ENCODE results near the gene CLEC18C. TPM values are rescaled to one million over a fixed set of nuclear protein-coding genes. Genes with fewer than 3 reads are reported as not detected.

CLEC18C gene
- total RNA-seq, 2 donors from 2014 or later, result 0.35 to 0.84 TPM

Other genes starting within 250 kb of the CLEC18C start
- gene CLEC18A, start 222.5 kb upstream of the CLEC18C start, total RNA-seq, result 1 to 10 TPM; 1.6 to 2.2 TPM
- gene PDPR, start 59.5 kb upstream of the CLEC18C start, total RNA-seq, result 10 to 100 TPM; 27.7 to 33.6 TPM
- gene EXOSC6, start 78.2 kb downstream of the CLEC18C start, total RNA-seq, result 10 to 100 TPM; 26.3 to 28.2 TPM
- 100 to 1,000 TPM; 273 to 308 TPM for gene AARS1, start 115.7 kb downstream of the CLEC18C start, total RNA-seq
- 10 to 100 TPM; 52.6 to 61.0 TPM for gene DDX19B, start 125.4 kb downstream of the CLEC18C start, total RNA-seq
- 10 to 100 TPM; 37.1 to 46.8 TPM for gene DDX19A, start 173.1 kb downstream of the CLEC18C start, total RNA-seq

Measured in activated T-cell treated with anti-CD3 and anti-CD28 coated beads, Interleukin-2, amount 50 U/mL, for 72 hours (primary cell).